Left kidney (tissue), 2 donors: ENCODE measurements around the gene HIRA. TPM values are rescaled to one million over a fixed set of nuclear protein-coding genes. Genes with fewer than 3 reads are reported as not detected.
"Not testable (repeated sequence)": the region's sequence is repeated elsewhere in the genome, so short reads cannot be mapped to it uniquely, and the experiment has no call there.

Experiments
- DNase-seq: peaks from one replicate; pipeline ENCODE4 v3.0.0-alpha.2; 2013
- polyA plus RNA-seq: library from polyadenylated mRNA; unstranded; fragments of 120-200 nt; gene quantifications from one replicate; pipeline ENCODE4 v1.2.1, GENCODE V29; 2013; ENCODE audit not compliant: insufficient read length

Gene HIRA
- polyA plus RNA-seq, 1 donor, result 34.6 TPM

DNA sequence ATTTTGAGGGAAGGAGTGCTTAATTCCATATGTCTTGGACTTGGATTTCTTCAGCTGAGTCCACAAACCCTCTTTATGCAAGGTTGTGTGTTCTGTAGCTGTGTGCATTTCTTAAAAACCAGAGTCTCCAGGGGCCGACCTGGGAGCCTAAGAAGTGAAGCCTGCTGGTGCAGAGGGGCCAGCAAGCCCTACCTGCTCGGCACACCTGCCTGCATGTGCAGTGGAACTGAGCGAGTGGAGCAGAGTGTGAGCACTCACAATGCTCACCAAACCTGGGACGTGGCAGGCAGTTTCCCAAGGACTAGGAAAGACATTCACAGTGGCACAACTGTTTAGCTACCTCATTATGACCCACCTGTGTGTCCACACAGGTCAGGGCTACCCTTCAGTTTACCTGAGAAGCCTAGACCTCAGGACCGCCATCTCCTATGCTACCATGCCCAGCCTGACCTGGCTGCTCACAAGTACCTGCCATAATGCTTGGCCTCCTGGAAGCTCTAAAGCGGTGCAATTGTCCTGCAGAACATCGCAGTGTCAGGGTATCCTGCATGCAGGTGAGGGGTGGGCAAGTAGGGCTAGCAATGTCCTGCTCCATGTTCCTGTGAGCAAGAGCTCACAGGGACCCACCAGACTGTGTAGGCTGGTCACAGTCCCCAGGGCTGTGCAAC is 12.1 kb upstream of the HIRA start:
- DNase-seq, result no peak

DNA sequence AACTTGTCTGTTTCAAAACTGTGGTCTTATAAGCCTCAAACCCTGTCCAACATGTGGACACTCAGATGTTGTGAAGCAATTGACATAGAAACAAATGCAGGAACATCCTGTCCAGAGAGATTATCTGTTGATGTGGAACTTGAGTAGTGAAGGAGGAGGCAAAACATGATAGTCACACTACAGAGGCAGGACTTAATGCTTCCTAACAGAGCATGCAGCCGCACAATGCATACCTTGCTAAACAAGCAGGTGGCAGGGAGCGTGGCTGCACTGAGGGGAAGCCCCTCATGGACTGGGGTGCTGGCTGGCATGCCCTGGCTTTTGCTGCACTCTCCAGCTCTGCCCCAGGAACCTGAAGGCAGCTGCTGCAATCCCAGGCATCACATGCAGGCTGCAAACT is 10.6 kb upstream of the HIRA start:
- no peak for DNase-seq

DNA sequence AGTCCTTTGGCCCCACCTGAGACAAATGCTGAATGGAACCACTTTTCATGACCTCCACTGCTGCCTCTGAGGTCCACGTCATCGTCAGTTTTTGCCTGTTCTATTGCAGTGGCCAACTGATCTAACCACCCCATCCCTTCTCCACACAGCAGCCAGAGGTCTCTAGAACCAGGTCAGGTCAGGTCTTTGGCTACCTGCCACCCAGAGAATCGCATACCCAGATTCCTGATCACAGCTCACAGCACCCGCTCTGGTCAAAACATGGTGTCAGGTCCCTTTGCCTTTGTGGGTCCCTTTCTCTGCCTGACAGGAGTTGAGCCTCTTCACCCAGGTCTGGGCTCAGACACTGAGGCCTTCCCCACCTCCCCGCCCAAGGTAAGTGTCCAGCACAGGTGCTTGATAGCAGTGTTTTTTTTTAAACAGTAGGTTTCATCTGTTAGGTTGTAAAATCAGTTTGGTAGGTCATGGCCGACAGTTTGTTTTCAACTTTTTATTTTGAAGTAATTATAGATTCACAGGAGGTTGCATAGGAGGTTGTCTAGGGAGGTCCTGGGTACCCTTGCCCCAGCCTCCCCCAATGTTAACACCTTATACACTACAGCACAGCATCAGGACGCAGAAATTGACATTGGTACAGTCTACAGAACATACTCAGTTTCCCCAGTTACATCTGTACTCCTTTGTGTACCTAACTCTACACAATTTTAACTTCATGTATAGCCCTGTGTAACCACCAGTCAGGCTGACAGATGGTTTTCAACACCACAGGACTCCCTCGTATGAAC is 9.1 kb upstream of the HIRA start:
- no peak for DNase-seq

DNA sequence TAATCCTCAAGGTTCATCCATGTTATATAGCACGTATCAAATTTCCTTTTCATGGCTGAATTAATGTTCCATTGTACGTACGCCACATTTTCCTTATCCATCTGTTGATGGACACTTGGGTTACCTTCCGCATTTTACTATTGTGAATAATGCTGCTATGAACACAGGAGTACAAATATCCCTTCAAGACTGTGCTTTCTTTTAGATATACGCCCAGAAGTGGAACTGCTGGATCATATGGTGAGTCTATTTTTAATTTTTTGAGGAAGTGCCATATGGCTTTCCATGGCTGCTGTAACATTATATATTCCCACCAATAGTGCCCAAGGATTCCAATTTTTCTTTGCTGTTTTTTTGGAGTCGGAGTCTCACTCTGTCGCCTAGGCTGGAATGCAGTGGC is 6.8 kb upstream of the HIRA start:
- DNase-seq, result no peak

DNA sequence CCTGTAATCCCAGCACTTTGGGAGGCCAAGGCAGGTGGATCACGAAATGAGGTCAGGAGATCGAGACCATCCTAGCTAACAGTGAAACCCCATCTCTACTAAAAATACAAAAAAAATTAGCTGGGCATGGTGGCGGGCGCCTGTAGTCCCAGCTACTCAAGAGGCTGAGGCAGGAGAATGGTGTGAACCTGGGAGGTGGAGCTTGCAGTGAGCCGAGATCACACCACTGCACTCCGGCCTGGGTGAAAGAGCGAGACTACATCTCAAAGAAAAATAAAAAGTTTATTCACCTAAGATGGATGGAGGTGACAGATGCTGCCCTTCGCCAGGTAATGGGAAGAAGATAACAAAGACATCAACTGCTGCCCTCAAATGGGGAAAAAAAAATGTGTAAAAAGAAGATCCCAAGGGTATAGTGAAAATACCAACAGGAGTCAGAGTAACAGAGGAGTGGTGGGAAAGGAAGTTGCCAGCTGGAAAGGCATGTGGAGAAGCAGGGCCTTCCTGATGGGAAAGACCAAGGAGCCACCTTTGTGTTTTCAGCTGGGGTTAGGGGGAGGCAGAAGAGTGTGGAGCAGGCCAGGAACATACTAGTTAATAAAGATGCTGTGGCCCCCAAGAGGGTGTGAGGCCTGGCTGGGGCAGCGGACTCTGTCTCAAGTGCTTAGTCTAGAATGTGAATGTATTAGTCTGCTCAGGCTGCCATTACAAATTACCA is 5.1 kb upstream of the HIRA start:
- not testable (repeated sequence) for DNase-seq

DNA sequence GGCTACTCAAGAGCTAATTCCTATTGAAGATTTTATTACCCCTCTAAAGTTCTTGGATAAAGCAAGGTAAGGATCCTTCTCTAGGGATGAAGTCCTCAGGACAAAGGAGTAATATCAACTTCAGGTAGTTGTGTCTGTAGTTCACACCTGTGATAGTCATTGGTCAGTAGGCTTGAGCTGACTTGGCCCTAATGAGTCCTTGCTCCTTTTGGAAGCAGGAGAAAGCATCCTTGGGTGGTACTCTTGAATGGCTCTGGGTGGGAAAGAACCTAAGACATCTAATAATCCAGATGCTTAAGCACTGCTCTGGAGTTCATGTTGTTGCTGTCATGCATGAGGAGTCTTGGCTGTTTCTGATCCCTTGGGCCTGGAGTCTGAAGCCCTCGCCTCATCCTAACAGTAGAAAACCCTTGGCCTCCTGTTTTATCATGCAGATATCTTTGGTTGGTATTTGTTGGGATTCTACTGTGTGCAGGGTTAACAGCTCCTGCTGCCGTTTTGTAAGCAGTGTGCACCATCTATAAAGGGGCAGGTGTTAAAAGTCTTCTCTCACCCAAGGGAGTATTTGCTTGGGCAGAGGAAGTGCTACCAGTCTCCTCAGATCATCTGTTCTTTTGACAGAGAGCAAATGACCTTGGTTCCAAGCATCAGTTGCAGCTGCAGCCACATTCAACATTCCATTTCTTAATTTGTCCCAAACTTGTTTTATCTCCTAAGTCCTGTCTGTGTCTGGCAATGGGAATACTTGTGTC is 3.5 kb upstream of the HIRA start:
- DNase-seq, result no peak

DNA sequence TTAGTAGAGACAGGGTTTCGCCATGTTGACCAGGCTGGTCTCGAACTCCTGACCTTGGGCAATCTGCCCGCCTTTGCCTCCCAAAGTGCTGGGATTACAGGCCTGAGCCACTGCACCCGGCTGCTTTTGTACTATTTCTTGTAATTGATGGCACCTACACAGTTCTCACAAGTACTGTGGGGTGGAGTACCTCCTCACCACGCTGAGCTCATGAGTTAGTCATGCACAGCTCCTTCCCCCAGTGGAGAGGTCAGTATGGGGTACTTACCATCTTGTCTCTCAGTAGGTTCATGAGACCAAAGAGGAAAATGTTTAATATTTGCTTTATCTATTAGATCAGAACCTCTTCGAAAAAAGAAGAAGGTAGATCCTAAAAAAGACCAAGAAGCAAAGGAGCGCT is 2.9 kb upstream of the HIRA start:
- no peak for DNase-seq

DNA sequence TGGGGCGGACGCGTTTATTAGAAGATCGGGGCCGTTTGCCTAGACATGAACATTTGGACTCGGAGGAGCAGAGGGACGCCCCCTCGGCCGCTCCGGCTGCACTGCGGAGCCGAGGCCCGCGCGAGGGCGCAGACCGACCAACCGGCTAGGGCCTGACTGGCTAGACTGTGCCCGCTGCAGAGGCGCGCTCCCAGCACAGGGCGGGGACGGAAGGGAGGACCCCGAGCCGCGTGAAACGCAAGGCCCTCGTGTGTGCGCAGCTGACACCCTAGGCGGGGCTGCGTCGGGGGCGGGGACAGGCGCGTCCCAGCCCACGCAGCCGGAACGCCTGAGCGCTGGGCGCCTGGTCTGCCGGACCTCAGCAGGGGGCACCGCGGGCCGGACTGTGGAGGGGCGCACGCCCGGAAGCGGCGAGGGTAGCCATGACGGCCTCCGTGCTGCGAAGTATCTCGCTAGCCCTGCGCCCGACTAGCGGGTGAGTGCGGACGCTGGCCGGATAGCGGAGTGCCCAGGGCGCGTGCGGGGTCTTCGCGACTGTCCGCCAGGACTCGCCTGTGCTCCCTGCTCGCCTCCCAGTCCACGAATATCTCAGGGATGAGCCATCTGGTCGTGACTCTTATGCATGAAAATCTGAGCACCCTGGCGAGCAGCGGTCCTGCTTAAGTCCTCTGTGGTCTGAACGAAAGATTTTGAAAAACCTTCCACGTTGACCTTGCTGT is 759 bp upstream of the HIRA start, which contains the start of gene MRPL40:
MRPL40 (plus strand) TSS at position 413 of the 719 bp plus-strand sequence; CDS start at position 423, 10 bp downstream.
- peak; percentile 90 for DNase-seq

DNA sequence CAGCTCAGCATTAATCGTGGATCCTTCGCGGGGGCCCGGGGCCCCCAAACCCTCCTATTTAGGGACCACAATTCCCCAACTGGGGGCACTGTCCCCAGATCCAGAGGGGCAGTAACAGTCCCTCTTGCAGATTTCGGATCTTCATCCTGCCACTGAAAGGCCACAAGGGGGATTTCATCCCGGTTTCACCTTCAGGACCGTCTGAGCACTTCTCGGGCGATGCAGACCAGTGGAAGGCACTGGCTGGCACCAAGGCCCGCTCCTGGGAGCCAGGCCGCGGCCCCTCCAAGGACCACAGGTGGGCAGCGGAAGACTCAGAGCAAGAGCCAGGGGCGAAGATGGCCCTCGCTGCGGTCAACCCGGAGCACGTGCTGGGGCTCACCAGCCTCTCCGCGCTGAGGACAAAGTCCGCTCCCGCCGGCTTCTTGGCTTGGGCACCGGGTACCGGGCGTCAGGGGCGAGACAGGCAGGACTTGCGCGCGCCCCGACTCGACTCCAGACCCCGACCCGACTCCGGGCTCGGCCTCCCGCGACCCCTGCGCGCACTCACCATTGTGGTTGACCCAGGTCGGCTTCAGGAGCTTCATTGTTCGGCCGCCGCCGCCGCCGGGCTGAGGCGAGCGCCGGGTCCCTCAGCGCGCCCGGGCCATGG is 517 bp downstream of the HIRA start:
- DNase-seq, result peak; percentile 14

DNA sequence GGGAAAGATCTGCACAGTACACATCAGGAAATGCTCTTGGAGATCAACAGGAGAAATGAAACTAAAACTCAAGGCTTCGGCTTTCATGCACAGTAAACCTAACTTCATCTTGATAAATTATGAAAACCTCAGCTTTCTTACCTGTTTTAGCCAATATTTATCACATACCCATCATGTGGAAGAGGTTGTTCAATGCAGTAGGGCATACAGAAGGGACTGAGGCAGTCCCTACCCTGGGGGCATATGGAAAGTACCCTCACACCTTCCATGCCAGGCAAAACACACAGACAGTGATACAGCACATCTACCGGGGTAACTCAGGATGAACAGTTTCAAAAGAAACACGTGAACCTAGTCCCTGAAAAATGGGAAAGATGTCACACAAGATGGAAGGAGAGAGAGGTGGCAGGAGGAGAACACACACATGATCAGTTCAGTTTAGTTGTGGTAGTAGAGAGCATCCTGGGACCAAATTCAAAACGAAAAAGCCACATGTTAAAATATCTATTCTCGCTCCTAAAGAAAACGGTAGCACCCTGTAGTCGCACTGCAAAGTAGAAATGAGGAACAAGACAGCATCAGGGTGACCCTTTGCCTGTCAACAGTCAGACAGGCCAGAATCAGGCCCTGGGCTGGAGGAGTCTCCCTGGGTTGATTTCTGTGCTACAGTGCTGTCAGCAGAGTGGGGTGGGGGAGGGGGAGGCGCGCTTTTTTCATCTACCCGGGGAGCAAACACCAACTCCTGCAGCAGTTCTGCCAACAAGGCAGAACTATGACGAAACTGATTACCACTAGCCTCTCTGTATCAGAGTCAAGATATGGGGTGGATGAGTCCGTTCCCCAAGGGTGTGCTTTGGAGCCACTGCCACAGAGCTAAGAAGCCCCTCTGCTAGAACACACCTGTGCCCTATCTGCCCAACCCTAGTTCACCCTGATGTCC is 1.3 kb downstream of the HIRA start:
- peak; percentile 4 for DNase-seq

DNA sequence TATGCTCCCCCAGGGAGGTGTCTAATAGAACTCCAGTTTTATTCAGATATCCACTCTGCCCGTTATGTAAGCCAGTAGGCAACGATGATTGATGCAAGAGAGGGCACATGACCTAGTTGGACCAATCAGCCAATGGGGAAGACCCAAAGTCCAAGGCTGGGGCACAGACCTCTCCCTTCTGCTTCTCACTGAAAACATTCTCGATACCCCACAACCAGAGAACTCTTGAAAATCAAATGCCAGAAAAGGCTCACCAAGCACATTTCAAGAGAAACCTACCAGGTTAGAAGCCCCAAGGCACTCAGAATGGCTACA is 7.4 kb downstream of the HIRA start:
- no peak for DNase-seq

DNA sequence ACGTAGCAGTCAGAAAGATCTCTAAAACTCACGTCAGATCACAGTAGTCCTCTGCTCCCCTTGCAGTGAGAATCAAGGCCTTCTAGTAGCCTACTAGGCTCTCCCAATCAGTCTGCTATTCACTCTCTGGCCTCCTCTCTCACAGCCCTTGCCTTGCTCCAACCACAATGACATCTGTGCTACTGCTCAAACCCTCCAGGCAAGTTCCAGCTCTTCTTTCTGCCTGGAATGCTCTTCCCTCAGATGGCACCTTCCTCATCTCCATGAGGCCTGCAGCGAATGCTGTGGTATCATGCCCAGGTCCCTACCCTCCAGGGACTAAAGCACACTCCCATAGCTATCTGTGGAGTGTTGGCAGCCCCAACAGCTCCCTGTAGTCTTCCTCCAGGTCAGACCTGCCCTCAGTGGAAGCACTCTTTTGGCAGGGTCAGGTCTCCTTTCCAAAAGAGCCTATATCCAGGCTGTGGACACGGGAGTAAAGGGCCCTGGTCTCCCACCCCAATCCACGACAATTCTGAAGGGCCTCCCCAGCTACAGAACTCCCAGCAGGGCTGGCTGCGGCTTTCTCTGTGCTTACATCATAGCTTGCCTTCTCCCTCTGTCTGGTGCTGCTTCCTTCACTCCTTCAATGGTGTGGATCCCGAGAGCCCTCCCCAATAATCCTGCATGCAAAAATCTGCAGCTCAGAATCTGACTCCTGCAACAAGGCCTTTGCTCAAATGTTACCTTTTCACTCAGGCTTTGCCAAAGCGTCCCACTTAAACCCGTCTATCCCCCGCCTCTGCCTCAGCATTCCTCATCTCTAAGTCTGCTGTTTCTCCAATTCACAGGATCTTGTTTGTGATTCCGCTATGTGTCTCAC is 8.9 kb downstream of the HIRA start:
- DNase-seq, result no peak

DNA sequence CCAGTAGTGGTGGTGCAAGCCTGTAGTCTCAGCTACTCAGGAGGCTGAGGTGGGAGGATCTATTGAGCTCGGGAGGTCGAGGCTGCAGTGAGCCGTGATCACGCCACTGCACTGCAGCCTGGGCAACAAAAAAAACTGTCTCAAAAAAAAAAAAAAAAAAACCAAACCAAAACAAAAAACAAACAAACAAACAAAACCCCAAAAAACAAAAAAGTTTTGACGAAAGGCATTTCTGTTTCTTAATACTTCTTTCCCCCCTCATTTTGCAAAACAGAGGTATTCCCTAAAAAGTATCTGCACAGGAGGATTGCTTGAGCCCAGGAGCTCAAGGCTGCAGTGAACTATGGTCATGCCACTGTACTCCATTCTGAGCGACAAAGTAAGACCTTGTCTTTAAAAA is 11.2 kb downstream of the HIRA start:
- DNase-seq, result no peak

DNA sequence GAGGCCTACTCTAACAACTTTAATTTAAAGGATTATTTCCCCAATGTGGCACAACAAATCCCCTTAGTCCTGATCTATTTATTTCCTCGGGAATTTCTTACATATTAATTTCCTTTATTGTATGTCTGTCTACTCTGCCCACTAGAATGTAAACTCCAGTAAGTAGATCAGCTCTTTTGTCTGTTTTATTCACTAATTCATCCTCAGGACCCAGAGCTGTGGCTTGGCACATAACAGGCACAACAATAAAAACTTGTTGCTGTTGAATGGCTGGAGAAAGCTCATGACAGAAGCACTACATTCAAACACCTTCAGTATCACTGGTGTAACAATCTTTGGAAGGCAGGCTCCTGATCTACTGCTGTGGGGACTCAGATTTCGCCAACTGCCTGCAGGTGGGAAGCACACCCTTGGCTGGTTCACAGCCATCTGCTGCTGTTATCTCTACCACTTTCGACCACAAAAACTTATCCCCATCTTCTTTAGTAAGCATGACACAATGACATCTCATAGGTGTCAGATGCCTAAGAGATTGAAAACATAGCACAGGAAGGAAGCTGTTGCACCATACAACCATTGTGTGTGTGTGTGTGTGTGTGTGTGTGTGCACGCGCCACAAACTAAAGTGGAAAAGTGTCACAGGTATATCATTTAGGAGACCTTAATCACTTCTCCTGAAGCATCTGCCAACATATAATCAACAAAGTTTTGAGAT is 11.9 kb downstream of the HIRA start:
- DNase-seq, result no peak

DNA sequence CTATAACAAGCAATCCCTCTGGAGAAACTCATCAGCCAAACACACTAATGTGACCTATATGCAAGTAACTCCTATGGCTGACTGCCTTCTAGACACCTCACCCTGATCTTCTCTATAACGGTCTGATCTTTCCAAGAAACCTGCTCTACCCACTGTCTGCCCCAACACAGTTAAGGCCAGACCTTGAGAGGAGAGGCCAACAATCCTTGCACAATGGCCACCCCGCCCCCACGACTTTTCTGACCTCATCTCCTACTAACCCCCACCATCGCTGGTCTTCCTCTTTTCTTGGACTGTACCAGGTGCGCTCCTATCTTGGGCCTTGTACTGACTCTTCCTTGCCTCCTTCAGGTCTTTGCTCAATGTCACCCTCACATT is 12.5 kb downstream of the HIRA start:
- no peak for DNase-seq

DNA sequence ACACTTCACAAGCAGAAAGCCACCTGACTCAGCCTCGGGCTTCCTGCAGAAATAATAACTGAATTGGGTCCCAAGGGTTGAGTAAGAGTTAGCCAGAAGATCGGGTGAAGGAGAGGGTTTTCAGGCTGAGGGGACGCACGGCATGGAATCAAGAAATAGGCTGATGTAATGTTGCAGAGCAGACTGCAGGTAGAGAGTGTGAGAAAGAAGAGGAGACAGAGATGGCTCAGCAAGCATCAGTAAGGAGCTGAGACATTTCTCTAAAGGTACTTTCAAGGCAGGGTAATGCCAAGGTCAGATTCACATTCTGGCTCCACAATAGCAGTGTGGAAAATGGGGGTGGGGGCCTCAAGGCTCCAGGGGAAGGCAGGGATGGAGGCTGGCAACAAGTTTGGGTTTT is 18.6 kb downstream of the HIRA start:
- DNase-seq, result no peak

DNA sequence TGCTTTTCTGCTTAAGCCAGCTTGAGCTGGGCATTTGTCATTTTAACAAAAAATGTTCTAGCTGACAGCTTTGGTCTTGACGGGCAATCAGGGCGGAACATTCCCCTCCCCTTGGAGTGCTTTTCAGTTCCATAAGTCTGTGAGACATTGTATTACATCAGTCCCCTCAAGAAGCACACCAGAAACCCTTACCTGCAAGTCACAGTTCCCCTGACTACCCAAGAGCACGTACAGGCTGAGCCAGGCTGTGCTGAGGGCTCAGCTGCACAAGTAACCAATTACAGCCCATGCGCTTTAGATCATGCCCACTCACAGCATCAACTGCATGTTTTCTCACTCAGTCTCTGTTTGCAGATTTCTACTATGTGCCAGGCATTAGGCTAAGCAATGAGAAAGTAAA is 19.1 kb downstream of the HIRA start:
- DNase-seq, result no peak

DNA sequence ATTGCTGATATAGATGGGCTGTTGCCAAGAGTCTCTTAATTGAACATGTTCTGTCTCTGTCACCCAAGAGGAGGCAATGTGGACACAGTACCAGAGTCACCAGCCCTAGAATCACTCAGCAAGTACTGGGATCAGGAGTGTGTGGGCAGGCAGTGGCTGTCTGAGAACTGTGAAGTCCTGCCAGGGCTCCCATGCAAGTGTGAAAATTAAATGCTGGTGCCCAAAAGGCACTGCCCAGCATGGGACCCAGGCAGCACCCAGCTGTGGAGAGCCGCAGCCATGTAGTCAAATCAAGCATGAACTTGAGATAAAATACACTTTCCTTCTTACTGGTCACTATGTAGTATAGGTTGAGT is 19.9 kb downstream of the HIRA start:
- no peak for DNase-seq
